GM23338 (cell line): ENCODE results near the gene IFT43.

Source experiments
- JUNB ChIP-seq: IDR thresholded peaks from one replicate; pipeline ENCODE4 v1.6.1; 2016; ENCODE audit warnings: antibody characterized with exemption; ENCODE audit not compliant: unreplicated experiment
- STAT1 ChIP-seq: IDR thresholded peaks from one replicate; pipeline ENCODE4 v1.6.1; 2016; ENCODE audit warnings: antibody characterized with exemption; ENCODE audit not compliant: unreplicated experiment
- TF ChIP-seq, protein P1 (sequence below), 2 experiments: fragments of 200-600 bp in 1 of 2; sonication (generic) in 1 of 2; conservative IDR thresholded peaks; 2 replicates each; pipeline versions ENCODE4 v1.5.1 to v1.6.1; 2016 to 2017; ENCODE audit warnings: antibody characterized with exemption in 2 of 2, low read depth in 2 of 2, mild to moderate bottlenecking in 2 of 2, moderate library complexity in 1 of 2

DNA sequence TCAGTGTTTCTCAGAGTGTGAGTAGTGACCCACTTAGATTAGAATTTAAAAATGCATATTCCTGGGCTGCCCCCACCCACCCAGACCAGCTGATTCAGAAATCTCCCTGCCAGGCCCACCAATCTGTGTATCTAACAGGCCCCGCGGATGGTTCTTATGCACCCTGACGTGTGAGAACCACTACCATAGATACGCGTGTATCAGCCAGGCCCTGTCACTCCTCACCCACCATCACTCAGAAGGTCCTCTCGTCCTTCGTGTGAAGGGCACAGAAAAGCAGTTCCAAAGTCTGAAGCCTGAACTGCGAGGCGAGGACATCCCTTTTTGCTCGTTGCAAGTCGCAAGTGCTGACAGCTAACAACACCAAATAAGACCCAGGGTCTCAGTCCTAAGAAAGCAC is 72.4 kb downstream of the IFT43 start:
- no peak for TF ChIP-seq JUNB
- TF ChIP-seq, protein P1, sequence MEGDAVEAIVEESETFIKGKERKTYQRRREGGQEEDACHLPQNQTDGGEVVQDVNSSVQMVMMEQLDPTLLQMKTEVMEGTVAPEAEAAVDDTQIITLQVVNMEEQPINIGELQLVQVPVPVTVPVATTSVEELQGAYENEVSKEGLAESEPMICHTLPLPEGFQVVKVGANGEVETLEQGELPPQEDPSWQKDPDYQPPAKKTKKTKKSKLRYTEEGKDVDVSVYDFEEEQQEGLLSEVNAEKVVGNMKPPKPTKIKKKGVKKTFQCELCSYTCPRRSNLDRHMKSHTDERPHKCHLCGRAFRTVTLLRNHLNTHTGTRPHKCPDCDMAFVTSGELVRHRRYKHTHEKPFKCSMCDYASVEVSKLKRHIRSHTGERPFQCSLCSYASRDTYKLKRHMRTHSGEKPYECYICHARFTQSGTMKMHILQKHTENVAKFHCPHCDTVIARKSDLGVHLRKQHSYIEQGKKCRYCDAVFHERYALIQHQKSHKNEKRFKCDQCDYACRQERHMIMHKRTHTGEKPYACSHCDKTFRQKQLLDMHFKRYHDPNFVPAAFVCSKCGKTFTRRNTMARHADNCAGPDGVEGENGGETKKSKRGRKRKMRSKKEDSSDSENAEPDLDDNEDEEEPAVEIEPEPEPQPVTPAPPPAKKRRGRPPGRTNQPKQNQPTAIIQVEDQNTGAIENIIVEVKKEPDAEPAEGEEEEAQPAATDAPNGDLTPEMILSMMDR (conservative IDR thresholded peaks at IDR 0.05; ENCODE audit: low read depth in 2 of 2): no peak
- no peak for TF ChIP-seq STAT1
